Measurements from ENCODE around the gene KIF4A.

KIF4A gene

GRCh38 chrX:70444326-70444945 is 154.5 kb downstream of the KIF4A start, which contains the start of gene DLG3:
Gene DLG3, plus strand, starts transcription at chrX:70444835. Its CDS starts 367 bp downstream, at chrX:70445202.
- DNase-seq = no peak

GRCh38 chrX:70444946-70445656 is 155.2 kb downstream of the KIF4A start:
- DNase-seq = no peak

GRCh38 chrX:70445951-70446350 is 156.0 kb downstream of the KIF4A start:
- no peak for DNase-seq

GRCh38 chrX:70446380-70447350 is 156.8 kb downstream of the KIF4A start:
- DNase-seq = no peak

GRCh38 chrX:70449457-70449966 is 159.6 kb downstream of the KIF4A start:
- no peak for DNase-seq

- no peak for DNase-seq
These were observed 162.3 kb downstream of the KIF4A start for GRCh38 chrX:70452143-70452733.

GRCh38 chrX:70453024-70453618 is 163.2 kb downstream of the KIF4A start:
- no peak for DNase-seq

GRCh38 chrX:70454441-70455365 is 164.8 kb downstream of the KIF4A start:
- peak; percentile 66 to 67 for DNase-seq

- no peak for DNase-seq
These were observed 165.7 kb downstream of the KIF4A start for GRCh38 chrX:70455366-70456202.

GRCh38 chrX:70456256-70456655 is 166.4 kb downstream of the KIF4A start:
- DNase-seq = no peak

- no peak for DNase-seq
These were observed 171.1 kb downstream of the KIF4A start for GRCh38 chrX:70461026-70461425.

GRCh38 chrX:70464051-70464450 is 174.1 kb downstream of the KIF4A start:
- DNase-seq = no peak

- DNase-seq = no peak
These were observed 177.1 kb downstream of the KIF4A start for GRCh38 chrX:70466968-70467367.

GRCh38 chrX:70468709-70469108 is 178.8 kb downstream of the KIF4A start:
- no peak for DNase-seq
